ENCODE measurements around the gene JKAMP.

Gene JKAMP

GRCh38 chr14:59529189-59529588 is 44.9 kb downstream of the JKAMP start:
- no peaks in the 10 kb centered on the region for H3K9me3 Mint-ChIP-seq

GRCh38 chr14:59530349-59530748 is 46.0 kb downstream of the JKAMP start:
- peaks cover 1% of the 10 kb centered on the region for H3K36me3 Mint-ChIP-seq (ENCODE audit: insufficient read depth)
- no peaks in the 10 kb centered on the region for H3K9me3 Mint-ChIP-seq
- no peak for DNase-seq (ENCODE audit: low spot score in 2 of 2)
- H3K27me3 Mint-ChIP-seq = peaks cover 41% of the 10 kb centered on the region
- H3K4me1 Mint-ChIP-seq = no peaks in the 10 kb centered on the region
- no peak overlapping the region for H3K4me3 Mint-ChIP-seq
- ATAC-seq (replicated peaks; ENCODE audit: extremely low read depth, poor library complexity, severe bottlenecking) = no peak
- no peak overlapping the region for H3K27ac Mint-ChIP-seq (ENCODE audit: low read depth)

More at GRCh38 chr14:59529189-59529588, 44.9 kb downstream of the JKAMP start:
- DNase-seq (ENCODE audit: low spot score in 2 of 2) = no peak
- Mint-ChIP-seq H3K27ac (ENCODE audit: low read depth) (no peak overlapping the region), H3K27me3 (peaks cover 41% of the 10 kb centered on the region), H3K4me3 (no peak overlapping the region), H3K4me1 (no peaks in the 10 kb centered on the region), H3K36me3 (ENCODE audit: insufficient read depth) (peaks cover 1% of the 10 kb centered on the region)
- ATAC-seq (replicated peaks; ENCODE audit: extremely low read depth, poor library complexity, severe bottlenecking) = no peak

- peaks cover 1% of the 10 kb centered on the region for H3K36me3 Mint-ChIP-seq (ENCODE audit: insufficient read depth)
- ATAC-seq (replicated peaks; ENCODE audit: extremely low read depth, poor library complexity, severe bottlenecking) = no peak
Measured at GRCh38 chr14:59532419-59532818, 48.1 kb downstream of the JKAMP start.

DNA sequence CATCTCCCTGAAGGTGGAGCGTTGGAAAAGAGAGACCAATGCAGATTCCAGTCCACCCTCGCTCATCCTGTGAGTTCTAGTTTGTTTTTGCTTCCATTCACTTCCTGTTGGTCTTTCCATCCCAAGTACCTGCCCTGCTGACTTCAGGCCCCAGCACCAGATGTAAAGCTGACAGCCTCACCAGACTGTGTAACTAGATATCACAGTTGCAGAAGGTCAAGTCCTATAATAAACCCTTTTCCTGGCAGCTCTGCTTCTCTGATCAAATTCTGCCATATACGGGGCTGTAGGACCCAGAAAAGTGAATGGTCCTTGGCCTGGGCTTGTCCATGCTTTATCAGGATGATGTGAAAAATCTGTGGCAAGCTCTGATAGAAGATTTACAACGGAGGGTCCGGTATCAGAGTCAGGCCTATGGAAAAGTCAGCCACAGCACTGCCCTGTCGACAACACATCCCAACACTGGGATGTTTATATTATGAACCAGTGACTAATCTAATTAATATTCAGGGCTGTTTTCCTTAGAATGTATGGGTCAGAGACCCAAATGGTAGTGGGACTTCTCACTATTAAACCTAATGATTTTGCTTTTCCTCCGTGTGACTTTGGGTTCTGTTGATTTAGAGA is 50.2 kb downstream of the JKAMP start:
- Mint-ChIP-seq H3K27me3 (peaks cover 39% of the 10 kb centered on the region), H3K4me3 (no peak overlapping the region), H3K9me3 (no peaks in the 10 kb centered on the region), H3K27ac (ENCODE audit: low read depth) (no peak overlapping the region), H3K4me1 (no peaks in the 10 kb centered on the region), H3K36me3 (ENCODE audit: insufficient read depth) (peaks cover 1% of the 10 kb centered on the region)
- no peak for DNase-seq (ENCODE audit: low spot score in 2 of 2)
- no peak for ATAC-seq (replicated peaks; ENCODE audit: extremely low read depth, poor library complexity, severe bottlenecking)

More at GRCh38 chr14:59532419-59532818, 48.1 kb downstream of the JKAMP start:
- Mint-ChIP-seq H3K9me3 (no peaks in the 10 kb centered on the region), H3K4me3 (no peak overlapping the region), H3K27ac (ENCODE audit: low read depth) (no peak overlapping the region), H3K4me1 (no peaks in the 10 kb centered on the region), H3K27me3 (peaks cover 53% of the 10 kb centered on the region)
- no peak for DNase-seq (ENCODE audit: low spot score in 2 of 2)

GRCh38 chr14:59537476-59537875 is 53.2 kb downstream of the JKAMP start:
- Mint-ChIP-seq H3K9me3 (no peaks in the 10 kb centered on the region), H3K27ac (ENCODE audit: low read depth) (no peak overlapping the region), H3K4me1 (no peaks in the 10 kb centered on the region), H3K4me3 (no peak overlapping the region), H3K27me3 (peaks cover 20% of the 10 kb centered on the region), H3K36me3 (ENCODE audit: insufficient read depth) (no peaks in the 10 kb centered on the region)
- ATAC-seq (replicated peaks; ENCODE audit: extremely low read depth, poor library complexity, severe bottlenecking) (no peak), DNase-seq (ENCODE audit: low spot score in 2 of 2) (no peak)

DNA sequence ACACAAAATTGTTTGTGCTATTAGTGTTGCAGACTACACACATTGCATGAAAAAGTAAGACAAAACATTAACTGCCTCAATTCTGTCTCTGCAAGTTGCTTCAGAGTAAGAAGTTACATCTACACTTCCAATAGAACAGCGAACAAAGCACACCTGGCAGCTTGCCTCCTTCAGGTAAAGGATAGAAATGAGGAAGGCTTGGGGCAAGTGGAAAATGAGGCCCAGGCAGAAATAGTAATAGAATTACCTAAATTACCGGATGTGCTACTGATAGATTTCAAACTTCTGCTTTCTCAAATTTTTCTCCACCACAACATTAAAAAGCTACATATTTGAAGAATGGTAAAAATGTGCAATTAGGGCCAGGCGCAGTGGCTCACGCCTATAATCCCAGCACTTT is 54.6 kb downstream of the JKAMP start:
- H3K4me1 Mint-ChIP-seq = no peaks in the 10 kb centered on the region
- no peaks in the 10 kb centered on the region for H3K36me3 Mint-ChIP-seq (ENCODE audit: insufficient read depth)
- ATAC-seq (replicated peaks; ENCODE audit: extremely low read depth, poor library complexity, severe bottlenecking) = no peak

DNA sequence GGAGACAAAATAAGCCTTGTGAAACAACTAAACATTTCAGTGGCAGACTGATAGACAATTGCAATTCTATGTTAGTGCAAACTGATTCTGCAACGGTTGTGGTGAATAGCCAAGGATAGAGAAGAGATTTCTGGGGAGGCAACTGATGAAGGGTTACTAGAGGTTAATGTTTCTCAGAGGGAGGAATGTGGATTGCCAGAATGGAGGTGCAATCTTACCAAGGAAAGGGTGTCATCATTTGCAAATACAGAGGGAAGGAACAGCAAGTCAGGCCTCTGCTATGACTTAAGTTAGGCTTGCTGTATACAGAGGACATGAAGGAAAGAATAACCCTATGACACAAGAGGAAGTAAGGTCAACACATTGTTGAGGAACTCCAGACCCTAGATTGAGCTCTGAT is 56.5 kb downstream of the JKAMP start:
- no peak overlapping the region for H3K4me3 Mint-ChIP-seq
- ATAC-seq (replicated peaks; ENCODE audit: extremely low read depth, poor library complexity, severe bottlenecking) (no peak), DNase-seq (ENCODE audit: low spot score in 2 of 2) (no peak)
- H3K4me1 Mint-ChIP-seq = no peaks in the 10 kb centered on the region
- no peaks in the 10 kb centered on the region for H3K9me3 Mint-ChIP-seq
- no peak overlapping the region for H3K27ac Mint-ChIP-seq (ENCODE audit: low read depth)
- no peaks in the 10 kb centered on the region for H3K36me3 Mint-ChIP-seq (ENCODE audit: insufficient read depth)
- peaks cover 40% of the 10 kb centered on the region for H3K27me3 Mint-ChIP-seq

More for the DNA sequence above, 54.6 kb downstream of the JKAMP start:
- no peak overlapping the region for H3K4me3 Mint-ChIP-seq
- no peaks in the 10 kb centered on the region for H3K9me3 Mint-ChIP-seq
- H3K27ac Mint-ChIP-seq (ENCODE audit: low read depth) = no peak overlapping the region
- DNase-seq (ENCODE audit: low spot score in 2 of 2) = no peak
- H3K27me3 Mint-ChIP-seq = peaks cover 25% of the 10 kb centered on the region

GRCh38 chr14:59541731-59542130 is 57.4 kb downstream of the JKAMP start:
- H3K4me3 Mint-ChIP-seq = no peak overlapping the region
- DNase-seq (ENCODE audit: low spot score in 2 of 2) (no peak), ATAC-seq (replicated peaks; ENCODE audit: extremely low read depth, poor library complexity, severe bottlenecking) (no peak)
- H3K36me3 Mint-ChIP-seq (ENCODE audit: insufficient read depth) = no peaks in the 10 kb centered on the region
- H3K27ac Mint-ChIP-seq (ENCODE audit: low read depth) = no peak overlapping the region
- H3K9me3 Mint-ChIP-seq = no peaks in the 10 kb centered on the region
- H3K27me3 Mint-ChIP-seq = peaks cover 34% of the 10 kb centered on the region
- H3K4me1 Mint-ChIP-seq = no peaks in the 10 kb centered on the region

GRCh38 chr14:59543873-59544272 is 59.6 kb downstream of the JKAMP start:
- peaks cover 46% of the 10 kb centered on the region for H3K27me3 Mint-ChIP-seq
- H3K4me3 Mint-ChIP-seq = no peak overlapping the region
- no peaks in the 10 kb centered on the region for H3K9me3 Mint-ChIP-seq
- H3K36me3 Mint-ChIP-seq (ENCODE audit: insufficient read depth) = no peaks in the 10 kb centered on the region
- ATAC-seq (replicated peaks; ENCODE audit: extremely low read depth, poor library complexity, severe bottlenecking) = no peak
- no peaks in the 10 kb centered on the region for H3K4me1 Mint-ChIP-seq
- H3K27ac Mint-ChIP-seq (ENCODE audit: low read depth) = no peak overlapping the region
- DNase-seq (ENCODE audit: low spot score in 2 of 2) = no peak

DNA sequence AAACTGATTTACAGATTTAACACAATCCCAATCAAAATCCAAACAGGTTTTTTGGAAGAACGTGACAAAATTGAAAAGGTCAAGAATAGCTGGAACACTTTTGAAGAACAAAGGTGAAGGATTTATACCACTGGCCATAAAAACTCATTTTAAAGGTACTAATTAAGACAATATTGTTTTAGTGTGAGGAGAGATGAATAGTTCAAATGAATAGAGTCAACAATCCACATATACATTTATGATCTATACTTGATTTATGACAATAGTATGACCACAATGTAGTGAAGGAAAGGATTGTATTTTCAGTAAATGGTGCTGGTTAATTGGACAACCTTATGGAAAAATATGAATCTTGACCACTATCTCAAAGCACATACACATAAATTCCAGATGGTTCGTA is 63.0 kb downstream of the JKAMP start:
- no peak for ATAC-seq (replicated peaks; ENCODE audit: extremely low read depth, poor library complexity, severe bottlenecking)
- no peak for DNase-seq (ENCODE audit: low spot score in 2 of 2)
- H3K9me3 Mint-ChIP-seq = no peaks in the 10 kb centered on the region
- no peak overlapping the region for H3K27ac Mint-ChIP-seq (ENCODE audit: low read depth)
- no peaks in the 10 kb centered on the region for H3K36me3 Mint-ChIP-seq (ENCODE audit: insufficient read depth)
- H3K4me3 Mint-ChIP-seq = no peak overlapping the region
- no peaks in the 10 kb centered on the region for H3K4me1 Mint-ChIP-seq
- peaks cover 59% of the 10 kb centered on the region for H3K27me3 Mint-ChIP-seq

All from central memory CD8-positive, alpha-beta T cell (primary cell).